Body of pancreas (tissue), 4 donors: ENCODE measurements around the gene ADAMTS2. TPM values are rescaled to one million over a fixed set of nuclear protein-coding genes. Genes with fewer than 3 reads are reported as not detected.

ENCODE experiments used
- ATAC-seq: fragments of 150-250 bp; one replicate; pipeline ENCODE4 v1.9.1; 2016
- DNase-seq, 4 donors: peaks; one replicate each; pipeline ENCODE4 v3.0.0-alpha.2; 2019
- H3K27ac ChIP-seq, 4 donors: fragments of 200-600 bp; sonication (generic); 1 replicate in 3 of 4; 2 replicates in 1 of 4; pipeline versions ENCODE4 v1.5.1 to v1.6.1; 2016 to 2019; ENCODE audit warnings: mild to moderate bottlenecking in 1 of 4, mixed read lengths in 1 of 4, moderate library complexity in 1 of 4
- H3K27me3 ChIP-seq, 2 donors: fragments of 200-600 bp; sonication (generic); one replicate each; pipeline ENCODE4 v1.6.0; 2016; ENCODE audit warnings: mild to moderate bottlenecking in 1 of 2
- H3K36me3 ChIP-seq, 2 donors: fragments of 200-600 bp; sonication (generic); replicated peaks in 1 of 2; 2 replicates each; pipeline ENCODE4 v1.5.1; 2016; ENCODE audit warnings: low read depth in 2 of 2; ENCODE audit not compliant: insufficient read depth in 1 of 2
- H3K4me1 ChIP-seq: fragments of 200-600 bp; sonication (generic); one replicate; pipeline ENCODE4 v1.6.0; 2016
- H3K4me3 ChIP-seq, 2 donors: fragments of 200-600 bp; sonication (generic); 1 replicate in 1 of 2; 2 replicates in 1 of 2; pipeline ENCODE4 v1.5.1; 2016 to 2019
- H3K9me3 ChIP-seq, 3 donors: fragments of 200-600 bp; sonication (generic); 1 replicate in 2 of 3; 2 replicates in 1 of 3; pipeline ENCODE4 v1.5.1; 2016
- POLR2A ChIP-seq, 3 donors: fragments of 450-650 bp; IDR thresholded peaks; one replicate each; pipeline ENCODE4 v1.6.1; 2016; ENCODE audit warnings: antibody characterized with exemption in 3 of 3, mild to moderate bottlenecking in 2 of 3
- WGBS, 2 donors: methylation state at CpG; one replicate each; pipeline ENCODE4 v1.1.5; 2017; 5-methylcytosine and 5-hydroxymethylcytosine counted together
- intact Hi-C: fragments of 100-400 bp; cut with DNase I; formaldehyde crosslinking; loops from one replicate; pipeline ENCODE4 v1.15.1; 2023
- total RNA-seq, 2 donors: library from RNA; depleted of rRNA; stranded (reverse); fragments of >200 nt; gene quantifications; one replicate each; pipeline ENCODE4 v1.1.0, GENCODE V29; 2016
- TF ChIP-seq, protein P1 (sequence below), 7 experiments: fragments of 450-650 bp in 4 of 7; fragments of 200-600 bp in 3 of 7; sonication (generic) in 3 of 7; IDR thresholded peaks; one replicate each; pipeline ENCODE4 v1.5.1; 2016 to 2019; ENCODE audit warnings: antibody characterized with exemption in 7 of 7

Gene ADAMTS2
- total RNA-seq, 2 donors from 2014 or later = 9.1 to 19.1 TPM

DNA sequence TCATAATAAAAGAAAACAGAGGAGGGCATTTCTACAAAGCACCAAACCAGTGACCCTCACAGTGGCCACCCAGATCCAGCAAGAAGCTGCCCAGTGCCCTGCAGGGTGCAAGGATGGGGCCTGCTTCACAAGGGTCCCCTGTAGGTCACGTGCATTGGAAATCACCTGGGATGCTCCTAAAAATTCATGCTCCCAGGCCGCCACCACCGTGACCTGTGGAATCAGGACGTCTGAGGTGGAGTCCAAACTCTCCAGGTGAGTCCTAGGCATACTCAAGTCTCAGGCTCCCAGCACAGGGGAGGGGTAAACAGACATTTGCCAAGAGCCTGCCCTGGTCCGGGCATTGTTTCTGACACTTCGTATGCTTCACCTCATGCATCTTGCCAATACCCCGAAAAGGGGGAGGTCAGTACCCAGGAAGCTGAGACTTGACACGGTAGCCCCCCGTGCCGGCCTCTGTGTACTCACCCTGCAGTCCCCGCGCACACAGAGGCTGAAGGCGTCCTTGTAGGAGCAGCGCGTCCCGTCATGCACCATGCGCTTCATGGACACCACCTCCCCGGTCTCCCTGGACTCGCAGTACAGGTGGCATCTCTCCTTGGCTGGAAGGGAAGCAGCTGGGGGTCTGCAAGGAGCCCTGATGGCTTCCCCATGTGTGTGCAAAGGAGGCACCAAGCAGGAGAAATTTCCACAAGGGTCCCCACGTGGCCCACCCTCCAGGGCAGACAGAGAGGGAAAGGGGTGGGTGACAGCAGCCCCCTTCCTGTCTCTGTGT lies 209.6 kb downstream of the ADAMTS2 start:
- no peak for DNase-seq
- TF ChIP-seq, protein P1, sequence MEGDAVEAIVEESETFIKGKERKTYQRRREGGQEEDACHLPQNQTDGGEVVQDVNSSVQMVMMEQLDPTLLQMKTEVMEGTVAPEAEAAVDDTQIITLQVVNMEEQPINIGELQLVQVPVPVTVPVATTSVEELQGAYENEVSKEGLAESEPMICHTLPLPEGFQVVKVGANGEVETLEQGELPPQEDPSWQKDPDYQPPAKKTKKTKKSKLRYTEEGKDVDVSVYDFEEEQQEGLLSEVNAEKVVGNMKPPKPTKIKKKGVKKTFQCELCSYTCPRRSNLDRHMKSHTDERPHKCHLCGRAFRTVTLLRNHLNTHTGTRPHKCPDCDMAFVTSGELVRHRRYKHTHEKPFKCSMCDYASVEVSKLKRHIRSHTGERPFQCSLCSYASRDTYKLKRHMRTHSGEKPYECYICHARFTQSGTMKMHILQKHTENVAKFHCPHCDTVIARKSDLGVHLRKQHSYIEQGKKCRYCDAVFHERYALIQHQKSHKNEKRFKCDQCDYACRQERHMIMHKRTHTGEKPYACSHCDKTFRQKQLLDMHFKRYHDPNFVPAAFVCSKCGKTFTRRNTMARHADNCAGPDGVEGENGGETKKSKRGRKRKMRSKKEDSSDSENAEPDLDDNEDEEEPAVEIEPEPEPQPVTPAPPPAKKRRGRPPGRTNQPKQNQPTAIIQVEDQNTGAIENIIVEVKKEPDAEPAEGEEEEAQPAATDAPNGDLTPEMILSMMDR (IDR thresholded peaks at IDR 0.05) = no peak
- Histone ChIP-seq H3K4me1 (no peaks in the 10 kb centered on the region), H3K4me3 (no peak overlapping the region), H3K27ac (no peak overlapping the region), H3K9me3 (no peaks in the 10 kb centered on the region), H3K27me3 (no peaks in the 10 kb centered on the region), H3K36me3 (no peaks in the 10 kb centered on the region)
- ATAC-seq = no peak
- 71 to 78% methylated on average over 4 to 20 of the region's 20 CpGs for WGBS, 2 donors
- intact Hi-C loops = no loop called here

GRCh38 chr5:179135006-179135405 lies 210.3 kb downstream of the ADAMTS2 start:
- no peak overlapping the region for H3K4me3 ChIP-seq
- ATAC-seq = no peak
- no peaks in the 10 kb centered on the region for H3K27me3 ChIP-seq
- no peaks in the 10 kb centered on the region for H3K4me1 ChIP-seq
- no peaks in the 10 kb centered on the region for H3K9me3 ChIP-seq
- no peak for TF ChIP-seq POLR2A (IDR thresholded peaks at IDR 0.05)
- TF ChIP-seq, protein P1 (IDR thresholded peaks at IDR 0.05) = no peak
- WGBS, 2 donors = 83 to 92% methylated on average over 12 to 19 of the region's 19 CpGs
- intact Hi-C loops = no loop called here
- DNase-seq = no peak
- no peak overlapping the region for H3K27ac ChIP-seq
- H3K36me3 ChIP-seq = no peaks in the 10 kb centered on the region

DNA sequence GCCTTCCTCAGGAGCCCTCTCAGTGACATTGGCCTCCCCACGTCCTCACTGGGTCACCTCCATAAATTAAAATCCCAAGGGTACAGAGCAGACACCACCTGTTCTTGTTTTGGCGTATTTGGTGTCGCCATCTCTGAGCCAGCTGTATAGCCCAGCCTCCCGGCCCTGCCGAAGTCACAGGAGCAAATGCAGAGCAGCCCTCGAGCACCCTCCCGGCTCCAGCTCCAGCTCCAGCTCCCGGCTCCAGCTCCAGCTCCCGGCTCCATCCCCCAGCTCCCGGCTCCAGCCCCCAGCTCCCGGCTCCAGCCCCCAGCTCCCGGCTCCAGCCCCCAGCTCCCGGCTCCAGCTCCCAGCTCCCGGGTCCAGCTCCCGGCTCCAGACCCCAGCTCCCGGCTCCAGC lies 210.8 kb downstream of the ADAMTS2 start:
- intact Hi-C loops = no loop called here
- H3K4me3 ChIP-seq = no peak overlapping the region
- ATAC-seq (no peak), DNase-seq (no peak)
- TF ChIP-seq, protein P1 (IDR thresholded peaks at IDR 0.05) = no peak
- TF ChIP-seq POLR2A (IDR thresholded peaks at IDR 0.05) = no peak
- H3K27ac ChIP-seq = no peak overlapping the region
- H3K4me1 ChIP-seq = no peaks in the 10 kb centered on the region
- H3K36me3 ChIP-seq = no peaks in the 10 kb centered on the region
- 91% methylated on average over 15 to 16 of the region's 16 CpGs for WGBS, 2 donors
- H3K27me3 ChIP-seq = no peaks in the 10 kb centered on the region
- no peaks in the 10 kb centered on the region for H3K9me3 ChIP-seq

DNA sequence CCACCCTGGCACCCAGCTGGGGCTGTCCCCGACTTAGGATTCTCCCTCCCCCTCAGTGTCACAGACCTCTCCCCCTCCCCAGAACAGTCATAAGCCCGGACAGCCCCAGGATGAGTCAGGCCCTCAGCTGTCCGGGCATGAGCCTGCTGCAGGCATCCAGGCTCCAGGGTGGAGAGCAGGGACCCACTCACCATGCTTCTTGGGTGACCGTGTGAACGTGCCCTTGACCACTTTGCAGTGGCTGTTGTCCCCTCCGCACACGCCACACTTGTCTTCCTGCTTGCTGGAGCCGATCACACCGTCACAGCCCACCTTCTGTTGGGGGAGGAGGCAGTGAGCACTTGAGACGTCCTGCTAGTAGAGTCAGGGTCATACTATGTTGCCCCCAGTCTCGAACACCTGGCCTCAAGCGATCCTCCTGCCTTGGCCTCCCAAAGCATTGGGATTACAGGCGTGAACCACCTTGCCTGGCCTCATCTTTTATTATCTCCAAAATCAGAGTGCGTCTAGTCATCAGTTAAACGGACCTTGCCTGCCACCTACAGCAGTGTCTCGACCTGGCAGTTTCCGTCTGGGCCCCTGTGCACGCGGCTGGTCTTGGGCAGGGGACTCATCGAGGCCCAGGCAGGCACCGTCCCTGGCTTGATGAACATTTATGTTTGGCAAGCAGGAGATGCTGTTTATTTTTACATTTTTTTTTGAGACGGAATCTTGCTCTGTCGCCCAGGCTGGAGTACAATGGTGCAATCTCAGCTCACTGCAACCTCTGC lies 212.5 kb downstream of the ADAMTS2 start:
- no peaks in the 10 kb centered on the region for H3K36me3 ChIP-seq
- no peak overlapping the region for H3K27ac ChIP-seq
- no peaks in the 10 kb centered on the region for H3K4me1 ChIP-seq
- WGBS, 2 donors = 70 to 83% methylated on average over 20 to 23 of the region's 23 CpGs
- ATAC-seq (no peak), DNase-seq (no peak)
- intact Hi-C loops = no loop called here
- H3K4me3 ChIP-seq = no peak overlapping the region
- TF ChIP-seq POLR2A (IDR thresholded peaks at IDR 0.05) = no peak
- TF ChIP-seq, protein P1 (IDR thresholded peaks at IDR 0.05) = no peak
- H3K27me3 ChIP-seq = no peaks in the 10 kb centered on the region
- no peaks in the 10 kb centered on the region for H3K9me3 ChIP-seq
